ELR (cell line): ENCODE measurements around the gene SMAD4.
"Not testable (repeated sequence)": the region's sequence is repeated elsewhere in the genome, so short reads cannot be mapped to it uniquely, and the experiment has no call there.

Experiments
- DNase-seq: peaks from one replicate; pipeline ENCODE4 v3.0.0-alpha.2; 2015; ENCODE audit warnings: low read depth

SMAD4 gene

GRCh38 chr18:51111633-51112355 is 81.8 kb downstream of the SMAD4 start:
- not testable (repeated sequence) for DNase-seq

DNA sequence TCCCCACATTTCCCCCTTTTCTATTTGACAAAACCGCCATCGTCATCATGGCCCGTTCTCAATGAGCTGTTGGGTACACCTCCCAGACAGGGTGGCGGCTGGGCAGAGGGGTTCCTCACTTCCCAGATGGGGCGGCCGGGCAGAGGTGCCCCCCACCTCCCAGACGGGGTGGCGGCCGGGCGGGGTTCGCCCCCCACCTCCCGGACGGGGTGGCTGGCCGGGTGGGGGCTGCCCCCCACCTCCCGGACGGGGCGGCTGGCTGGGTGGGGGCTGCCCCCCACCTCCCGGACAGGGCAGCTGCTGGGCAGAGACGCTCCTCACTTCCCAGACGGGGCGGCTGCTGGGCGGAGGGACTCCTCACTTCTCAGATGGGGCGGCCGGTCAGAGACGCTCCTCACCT is 87.0 kb downstream of the SMAD4 start:
- DNase-seq, result not testable (repeated sequence)

- not testable (repeated sequence) for DNase-seq
Measured at GRCh38 chr18:51119561-51119960, 89.5 kb downstream of the SMAD4 start.

DNA sequence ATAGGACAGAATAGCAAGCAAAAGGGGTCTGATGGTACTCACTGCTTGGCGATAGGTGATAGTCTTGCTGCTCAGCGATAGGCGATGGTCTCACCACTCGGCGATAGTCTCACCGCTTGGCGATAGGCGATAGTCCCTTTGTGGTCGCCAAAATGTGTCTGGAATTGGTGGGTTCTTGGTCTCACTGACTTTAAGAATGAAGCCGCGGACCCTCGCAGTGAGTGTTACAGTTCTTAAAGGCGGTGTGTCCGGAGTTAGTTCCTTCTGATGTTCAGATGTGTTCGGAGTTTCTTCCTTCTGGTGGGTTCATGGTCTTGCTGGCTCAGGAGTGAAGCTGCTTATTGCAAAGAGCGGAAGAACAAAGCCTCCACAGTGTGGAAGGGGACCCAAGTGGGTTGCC is 90.0 kb downstream of the SMAD4 start:
- DNase-seq, result not testable (repeated sequence)

- DNase-seq, result no peak
Measured at GRCh38 chr18:51120809-51121596, 91.0 kb downstream of the SMAD4 start.

DNA sequence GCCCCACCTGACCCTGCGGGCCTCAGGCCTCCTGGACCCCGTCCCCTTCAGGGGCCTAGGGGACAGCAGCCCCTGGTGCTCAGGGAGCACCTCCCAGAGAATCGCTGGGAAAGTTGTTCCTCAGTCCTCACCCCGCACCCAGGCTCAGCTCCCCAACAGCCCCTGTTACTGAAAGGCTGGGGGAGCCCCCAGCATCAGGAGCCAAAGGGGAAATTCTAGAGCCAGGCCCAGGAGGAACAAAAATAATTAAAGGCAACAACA is 91.5 kb downstream of the SMAD4 start:
- DNase-seq, result no peak

DNA sequence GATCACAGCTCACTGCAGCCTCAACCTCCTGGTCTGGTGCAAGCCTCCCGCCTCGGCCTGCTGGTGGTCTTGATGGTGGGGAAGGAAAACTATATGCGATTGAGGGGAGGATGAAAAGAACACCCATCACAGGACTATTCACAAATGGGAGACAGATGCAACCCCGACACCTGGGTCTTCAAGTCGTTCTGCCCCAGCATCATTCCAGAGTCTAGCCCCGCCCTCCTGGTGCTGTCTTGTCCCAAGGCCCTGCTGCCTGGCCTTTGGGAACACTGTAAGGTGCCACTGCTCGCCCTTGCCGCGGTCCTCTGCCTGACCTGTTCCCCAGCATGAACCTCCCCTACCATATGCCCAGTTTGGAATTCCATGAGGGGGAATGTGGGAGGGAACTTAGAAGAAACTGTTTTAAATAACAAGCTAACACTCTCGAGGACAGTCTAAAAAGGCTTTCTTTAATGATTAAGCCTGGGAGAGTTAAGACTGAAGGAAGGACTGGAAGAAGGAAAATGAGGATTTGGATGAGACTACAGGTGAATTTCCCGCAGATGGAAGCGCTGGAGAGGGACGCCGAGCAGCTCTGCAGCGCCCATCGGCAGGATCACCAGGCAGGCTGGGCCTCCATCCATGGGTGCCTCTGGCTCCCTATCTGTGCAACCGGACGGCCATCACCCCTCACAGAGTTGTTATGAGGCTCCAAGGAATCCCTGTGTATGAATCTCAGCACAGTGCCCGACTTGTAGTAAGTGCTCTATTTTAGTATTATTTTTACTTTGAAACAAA is 92.4 kb downstream of the SMAD4 start:
- no peak for DNase-seq

GRCh38 chr18:51123046-51123395 is 93.0 kb downstream of the SMAD4 start:
- no peak for DNase-seq

DNA sequence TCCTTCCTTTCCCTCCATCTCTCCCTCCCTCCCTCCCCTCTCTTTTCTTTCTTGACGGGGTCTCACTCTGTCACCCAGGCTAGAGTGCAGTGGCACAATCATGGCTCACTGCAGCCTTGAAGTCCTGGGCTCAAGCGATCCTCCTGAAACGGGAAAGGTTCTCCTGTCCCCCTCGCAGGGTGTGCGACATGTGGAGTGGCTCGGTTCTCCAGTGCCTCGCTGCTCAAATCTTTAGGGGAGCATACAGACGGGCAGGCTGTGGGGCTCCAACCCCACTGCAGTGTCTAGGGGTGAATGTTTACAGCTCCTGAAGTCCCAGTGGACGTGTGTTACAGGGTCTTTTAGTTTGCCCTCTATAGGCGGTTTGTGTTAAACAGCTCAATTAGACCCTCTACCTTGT is 93.5 kb downstream of the SMAD4 start:
- DNase-seq, result no peak

DNA sequence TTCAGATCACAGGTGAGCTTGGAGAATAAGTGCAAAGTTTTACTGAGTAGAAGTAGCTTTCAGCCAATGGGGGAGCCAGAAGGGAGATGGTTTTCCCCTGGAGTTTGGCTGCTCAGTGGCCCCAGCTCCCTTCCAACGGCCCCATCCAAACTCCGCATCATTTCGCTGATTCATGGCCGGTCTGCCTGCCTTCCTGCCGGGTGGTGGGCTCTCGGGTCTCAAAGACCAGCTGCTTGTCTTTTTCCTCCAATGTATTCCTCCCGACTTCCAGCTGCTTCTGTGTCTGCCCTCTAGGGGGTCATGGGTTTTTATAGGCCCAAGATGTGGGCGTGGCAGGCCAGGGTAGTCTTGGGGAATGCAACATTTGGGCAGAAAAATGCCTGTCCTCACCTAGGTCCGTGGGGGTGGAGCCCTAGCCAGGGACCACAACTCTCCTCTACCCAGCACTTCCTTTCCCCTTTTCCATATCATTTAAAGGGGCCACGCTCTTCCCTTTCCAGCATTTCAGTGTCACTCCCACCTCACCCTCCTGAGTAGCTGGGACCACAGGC is 94.0 kb downstream of the SMAD4 start:
- no peak for DNase-seq

- no peak for DNase-seq
Measured at GRCh38 chr18:51125976-51126375, 96.0 kb downstream of the SMAD4 start.

DNA sequence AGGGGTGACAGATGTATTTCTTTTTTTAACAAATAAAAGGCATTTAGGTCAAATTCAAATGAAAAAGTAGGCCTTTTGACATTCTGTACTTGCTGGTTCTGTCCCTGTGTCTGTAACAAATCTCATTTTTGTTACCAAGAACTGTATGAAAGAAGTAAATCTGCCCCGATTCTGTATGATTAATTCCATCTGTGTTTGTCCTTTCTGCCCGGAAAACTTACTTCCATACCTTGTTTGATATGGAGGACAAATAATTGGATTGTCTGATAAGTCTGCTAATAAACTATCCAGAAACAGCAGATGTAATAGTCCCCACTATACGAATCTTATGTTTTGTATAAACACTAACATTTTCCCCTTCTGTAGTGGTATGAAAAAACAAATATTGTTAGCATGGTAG is 97.7 kb downstream of the SMAD4 start:
- DNase-seq, result no peak

GRCh38 chr18:51128533-51128932 is 98.5 kb downstream of the SMAD4 start:
- DNase-seq, result no peak

GRCh38 chr18:51132256-51132935 is 102.4 kb downstream of the SMAD4 start:
- no peak for DNase-seq

DNA sequence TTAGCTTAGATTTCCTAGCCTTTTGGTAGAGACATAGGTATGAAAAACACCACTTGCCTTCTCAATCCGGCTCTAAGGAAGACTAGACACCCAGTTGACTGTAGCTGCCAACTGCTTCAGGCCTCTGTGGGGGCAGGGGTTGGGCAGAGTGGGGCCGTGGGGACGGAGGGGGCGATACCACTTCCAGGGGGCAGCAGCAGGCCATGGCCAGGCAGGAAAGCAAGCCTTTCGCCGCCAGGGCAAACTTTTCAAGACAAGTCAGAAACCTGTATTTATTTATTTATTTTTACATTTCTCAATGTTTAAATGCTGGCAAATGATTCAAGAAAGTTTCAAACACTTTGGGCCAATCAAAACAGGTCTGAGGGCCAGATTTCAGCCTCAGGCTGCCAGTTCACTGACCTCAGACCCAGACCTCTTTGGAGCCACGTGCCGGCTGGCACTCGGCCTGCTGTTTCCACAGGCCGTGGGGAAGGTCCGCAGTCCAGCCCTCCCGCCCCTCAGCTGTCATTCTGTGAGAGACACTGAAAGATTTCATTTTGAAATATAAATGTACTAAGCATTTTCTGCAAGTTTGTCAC is 103.7 kb downstream of the SMAD4 start:
- no peak for DNase-seq
